ENCODE results near the gene TRMO.

The TRMO gene

DNA sequence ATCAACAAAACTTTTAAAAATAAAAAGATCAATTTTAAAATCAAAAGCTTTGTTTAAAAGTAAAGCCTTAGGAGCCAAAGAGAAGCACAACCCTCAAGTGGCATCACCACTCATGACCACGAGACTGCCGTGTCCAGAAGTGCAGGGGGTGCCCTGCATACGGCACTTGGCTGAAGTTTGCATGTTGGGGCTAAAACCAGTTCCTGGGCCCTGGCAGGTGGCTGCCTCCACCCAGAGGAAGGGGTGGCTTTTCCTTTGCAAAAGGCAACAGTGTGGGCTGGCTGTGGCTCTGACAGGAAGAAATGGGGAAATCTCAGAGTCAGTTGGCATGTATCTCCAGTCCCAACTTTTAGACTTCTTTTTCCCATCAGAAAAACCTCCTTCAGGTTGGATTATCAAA, 15.3 kb downstream of the TRMO start:
- Histone ChIP-seq H2AFZ (ENCODE audit: low read length) (no peak overlapping the region), H3K36me3 (ENCODE audit: insufficient read depth, low read length) (peaks cover 47% of the 10 kb centered on the region; the same call in 1 of the 2 replicates), H3K9me2 (ENCODE audit: low read depth, low read length) (no peaks in the 10 kb centered on the region), H3K4me1 (ENCODE audit: insufficient read depth, low read length, severe bottlenecking) (peaks cover 13% of the 10 kb centered on the region), H3F3A (ENCODE audit: insufficient read depth, low read length) (no peaks in the 10 kb centered on the region), H3K4me3 (ENCODE audit: low read depth, low read length, poor library complexity, severe bottlenecking) (no peak overlapping the region), H3K9me3 (ENCODE audit: low read length) (no peaks in the 10 kb centered on the region), H3K9ac (ENCODE audit: low read length) (no peak overlapping the region), H3K27ac (ENCODE audit: low read depth, low read length, poor library complexity, severe bottlenecking) (no peak overlapping the region), H4K20me1 (ENCODE audit: insufficient read depth, low read length) (no peaks in the 10 kb centered on the region), H3K79me2 (ENCODE audit: insufficient read depth, low read length) (no peaks in the 10 kb centered on the region), H3K4me2 (ENCODE audit: low read length) (no peak overlapping the region), H3K27me3 (ENCODE audit: insufficient read depth, low read length) (no peaks in the 10 kb centered on the region)
- no peak for TF ChIP-seq EZH2 (IDR thresholded peaks at IDR 0.05; ENCODE audit: borderline replicate concordance, low read length)
- TF ChIP-seq, protein P1, sequence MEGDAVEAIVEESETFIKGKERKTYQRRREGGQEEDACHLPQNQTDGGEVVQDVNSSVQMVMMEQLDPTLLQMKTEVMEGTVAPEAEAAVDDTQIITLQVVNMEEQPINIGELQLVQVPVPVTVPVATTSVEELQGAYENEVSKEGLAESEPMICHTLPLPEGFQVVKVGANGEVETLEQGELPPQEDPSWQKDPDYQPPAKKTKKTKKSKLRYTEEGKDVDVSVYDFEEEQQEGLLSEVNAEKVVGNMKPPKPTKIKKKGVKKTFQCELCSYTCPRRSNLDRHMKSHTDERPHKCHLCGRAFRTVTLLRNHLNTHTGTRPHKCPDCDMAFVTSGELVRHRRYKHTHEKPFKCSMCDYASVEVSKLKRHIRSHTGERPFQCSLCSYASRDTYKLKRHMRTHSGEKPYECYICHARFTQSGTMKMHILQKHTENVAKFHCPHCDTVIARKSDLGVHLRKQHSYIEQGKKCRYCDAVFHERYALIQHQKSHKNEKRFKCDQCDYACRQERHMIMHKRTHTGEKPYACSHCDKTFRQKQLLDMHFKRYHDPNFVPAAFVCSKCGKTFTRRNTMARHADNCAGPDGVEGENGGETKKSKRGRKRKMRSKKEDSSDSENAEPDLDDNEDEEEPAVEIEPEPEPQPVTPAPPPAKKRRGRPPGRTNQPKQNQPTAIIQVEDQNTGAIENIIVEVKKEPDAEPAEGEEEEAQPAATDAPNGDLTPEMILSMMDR (IDR thresholded peaks at IDR 0.05; ENCODE audit: low read length): no peak

DNA sequence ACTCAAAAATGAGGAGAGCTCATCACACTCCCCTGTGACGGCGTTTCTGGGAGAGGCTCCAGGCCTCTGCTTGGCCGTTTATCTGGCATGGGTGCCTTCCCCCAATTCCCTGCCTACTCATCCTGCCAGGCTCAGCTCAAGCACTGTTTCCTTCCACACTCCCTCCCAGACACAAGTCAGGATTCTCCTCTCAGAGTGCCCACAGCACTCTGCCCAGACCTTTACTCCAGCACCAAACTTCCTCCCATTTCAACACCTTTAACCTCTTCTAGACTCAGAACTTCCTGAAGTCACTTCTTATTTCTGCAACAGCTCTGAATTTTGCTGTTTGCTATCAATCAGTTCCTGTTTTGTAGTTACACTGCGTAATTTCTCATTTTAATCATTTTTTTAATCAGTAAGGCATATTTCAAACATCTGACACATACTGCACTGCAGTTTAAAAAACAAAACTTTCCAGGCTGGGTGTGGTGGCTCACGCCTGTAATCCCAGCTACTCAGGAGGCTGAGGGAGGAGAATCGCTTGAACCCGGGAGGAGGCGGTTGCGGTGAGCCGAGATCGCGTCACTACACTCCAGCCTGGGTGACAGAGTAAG, 16.0 kb downstream of the TRMO start:
- H3K27ac ChIP-seq (ENCODE audit: low read depth, low read length, poor library complexity, severe bottlenecking): no peak overlapping the region
- no peak overlapping the region for H3K4me3 ChIP-seq (ENCODE audit: low read depth, low read length, poor library complexity, severe bottlenecking)
- no peaks in the 10 kb centered on the region for H3K9me3 ChIP-seq (ENCODE audit: low read length)
- no peaks in the 10 kb centered on the region for H3K9me2 ChIP-seq (ENCODE audit: low read depth, low read length)
- H3K36me3 ChIP-seq (ENCODE audit: insufficient read depth, low read length): peaks cover 40% of the 10 kb centered on the region; the same call in 1 of the 2 replicates
- no peaks in the 10 kb centered on the region for H4K20me1 ChIP-seq (ENCODE audit: insufficient read depth, low read length)
- H3K4me1 ChIP-seq (ENCODE audit: insufficient read depth, low read length, severe bottlenecking): peaks cover 13% of the 10 kb centered on the region
- H2AFZ ChIP-seq (ENCODE audit: low read length): no peak overlapping the region
- no peak for TF ChIP-seq EZH2 (IDR thresholded peaks at IDR 0.05; ENCODE audit: borderline replicate concordance, low read length)
- TF ChIP-seq, protein P1 (IDR thresholded peaks at IDR 0.05; ENCODE audit: low read length): no peak
- H3K9ac ChIP-seq (ENCODE audit: low read length): no peak overlapping the region
- no peaks in the 10 kb centered on the region for H3F3A ChIP-seq (ENCODE audit: insufficient read depth, low read length)
- no peak overlapping the region for H3K4me2 ChIP-seq (ENCODE audit: low read length)
- no peaks in the 10 kb centered on the region for H3K27me3 ChIP-seq (ENCODE audit: insufficient read depth, low read length)
- H3K79me2 ChIP-seq (ENCODE audit: insufficient read depth, low read length): no peaks in the 10 kb centered on the region

DNA sequence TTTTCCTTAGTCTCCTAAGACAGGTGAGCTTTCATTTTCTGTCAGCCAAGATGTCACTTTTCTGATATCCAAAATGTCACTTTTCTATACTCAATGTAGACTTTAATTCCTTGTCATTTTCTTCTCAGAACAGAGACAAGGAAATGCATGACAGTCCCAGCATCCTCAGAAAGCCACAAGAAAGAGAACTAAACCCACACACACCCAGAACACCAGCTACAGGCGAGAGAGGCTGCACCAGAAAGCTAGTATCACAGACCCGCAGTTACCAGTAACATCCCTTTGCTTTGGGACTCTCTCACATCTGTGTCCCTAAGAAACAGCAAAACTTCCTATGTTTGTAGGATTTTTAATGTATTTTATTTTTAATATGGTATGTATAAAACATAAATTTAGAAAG, 17.1 kb downstream of the TRMO start:
- no peak overlapping the region for H3K4me2 ChIP-seq (ENCODE audit: low read length)
- H3K9me2 ChIP-seq (ENCODE audit: low read depth, low read length): no peaks in the 10 kb centered on the region
- H3K27ac ChIP-seq (ENCODE audit: low read depth, low read length, poor library complexity, severe bottlenecking): no peak overlapping the region

More for the DNA sequence above, 17.1 kb downstream of the TRMO start:
- H3K4me3 ChIP-seq (ENCODE audit: low read depth, low read length, poor library complexity, severe bottlenecking): no peak overlapping the region
- no peaks in the 10 kb centered on the region for H3K79me2 ChIP-seq (ENCODE audit: insufficient read depth, low read length)
- no peaks in the 10 kb centered on the region for H3K9me3 ChIP-seq (ENCODE audit: low read length)
- H3K4me1 ChIP-seq (ENCODE audit: insufficient read depth, low read length, severe bottlenecking): peaks cover 13% of the 10 kb centered on the region
- H2AFZ ChIP-seq (ENCODE audit: low read length): no peak overlapping the region
- H4K20me1 ChIP-seq (ENCODE audit: insufficient read depth, low read length): no peaks in the 10 kb centered on the region
- TF ChIP-seq, protein P1 (IDR thresholded peaks at IDR 0.05; ENCODE audit: low read length): no peak
- no peak for TF ChIP-seq EZH2 (IDR thresholded peaks at IDR 0.05; ENCODE audit: borderline replicate concordance, low read length)
- no peaks in the 10 kb centered on the region for H3K27me3 ChIP-seq (ENCODE audit: insufficient read depth, low read length)
- H3K36me3 ChIP-seq (ENCODE audit: insufficient read depth, low read length): peaks cover 28% of the 10 kb centered on the region; the same call in 1 of the 2 replicates
- H3F3A ChIP-seq (ENCODE audit: insufficient read depth, low read length): no peaks in the 10 kb centered on the region
- H3K9ac ChIP-seq (ENCODE audit: low read length): no peak overlapping the region

Measured in OCI-LY1 (cell line).